Measurements from ENCODE around the gene PRKN. TPM values are rescaled to one million over a fixed set of nuclear protein-coding genes. Genes with fewer than 3 reads are reported as not detected.

PRKN gene
- total RNA-seq, 1 donor from 2014 or later, result 5.9 TPM

DNA sequence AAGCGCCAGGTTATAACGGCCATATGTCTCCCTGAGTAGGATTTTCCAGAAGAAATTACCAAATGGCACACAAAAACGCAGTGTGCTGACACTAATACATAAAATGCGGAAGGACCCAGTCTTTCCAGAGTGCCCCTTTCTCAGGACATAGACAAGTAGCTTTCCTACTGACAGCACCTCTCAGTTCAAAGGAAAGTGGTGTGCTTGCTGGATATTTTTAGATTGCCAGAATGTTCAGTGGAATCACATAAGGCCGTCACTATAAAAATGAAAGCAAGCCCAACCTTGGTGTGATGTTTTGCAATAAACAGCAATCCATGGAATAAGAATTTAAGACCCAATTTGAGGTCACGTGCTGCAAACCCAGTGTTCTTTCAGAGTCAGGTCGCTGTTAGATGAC lies 1318.2 kb downstream of the PRKN start:
- DNase-seq, result no peak

DNA sequence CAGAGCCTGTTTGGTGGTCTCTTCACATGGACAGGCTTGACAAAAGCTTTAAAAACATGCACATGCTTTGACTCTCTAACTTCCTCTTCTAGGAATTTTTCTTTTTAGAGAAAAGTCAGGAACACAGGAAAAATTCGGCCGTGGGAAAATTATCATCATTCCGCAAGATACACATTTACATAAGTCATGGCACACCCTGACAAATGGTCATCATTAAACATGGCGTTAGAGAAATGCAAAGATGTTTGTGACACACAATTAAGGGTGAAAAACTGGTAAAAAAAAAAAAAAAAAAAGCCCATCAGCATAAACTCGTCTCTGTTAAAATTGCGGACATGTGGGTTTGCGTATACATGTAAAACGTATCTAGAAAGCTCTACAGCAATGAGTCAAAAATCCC lies 1319.5 kb downstream of the PRKN start:
- no peak for DNase-seq

DNA sequence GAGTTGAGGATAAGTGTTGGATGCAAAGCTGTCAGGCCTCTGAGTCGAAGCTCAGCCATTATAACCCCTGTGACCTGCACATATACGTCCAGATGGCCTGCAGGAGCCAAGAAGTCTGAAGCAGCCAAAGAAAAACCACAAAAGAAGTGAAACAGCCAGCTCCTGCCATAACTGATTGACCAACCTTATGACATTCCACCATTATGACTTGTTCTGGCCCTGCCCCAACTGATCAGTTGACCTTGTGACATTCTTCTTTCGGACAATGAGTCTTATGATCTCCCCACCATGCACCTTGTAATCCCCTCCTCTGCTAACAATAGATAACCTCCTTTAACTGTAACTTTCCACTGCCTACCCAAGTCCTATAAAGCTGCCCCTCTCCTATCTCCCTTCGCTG lies 1320.0 kb downstream of the PRKN start:
- DNase-seq, result no peak

DNA sequence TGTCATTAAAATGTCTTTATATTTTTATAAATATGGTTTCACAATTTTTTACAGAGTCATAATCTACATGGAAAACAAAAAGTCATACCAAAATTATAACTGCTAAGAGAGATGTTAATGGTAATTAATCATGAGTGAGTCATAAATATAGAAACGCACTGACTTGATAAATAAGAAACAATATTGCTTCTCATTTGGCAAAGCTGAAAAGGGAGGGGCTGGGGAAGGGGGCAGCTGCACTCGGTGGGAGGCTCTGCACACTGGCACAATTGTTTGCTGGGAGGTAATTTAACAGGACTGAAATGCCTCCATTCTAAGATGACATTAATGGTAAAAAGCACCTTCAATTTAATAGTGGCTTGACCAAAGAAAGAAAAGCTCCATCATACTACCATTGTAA lies 1320.5 kb downstream of the PRKN start:
- DNase-seq, result no peak

DNA sequence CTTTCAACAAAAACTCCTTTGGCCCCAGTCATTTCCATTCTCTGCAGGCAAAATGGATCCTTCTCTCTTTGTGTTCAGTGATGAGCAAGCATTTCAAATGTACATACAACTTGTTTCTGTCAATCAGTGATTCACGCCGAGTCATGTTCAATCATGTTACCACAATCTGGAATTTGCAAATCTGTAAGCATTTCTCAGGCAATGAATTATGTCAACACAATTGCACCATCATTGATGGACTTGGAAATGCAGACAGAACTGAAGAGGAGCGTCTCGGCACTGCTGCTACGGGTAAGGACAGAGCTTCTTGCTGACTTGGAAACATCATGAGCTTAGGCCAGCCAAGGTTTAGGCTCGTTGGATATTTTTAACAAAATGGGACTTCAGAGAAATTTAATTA lies 1320.9 kb downstream of the PRKN start:
- no peak for DNase-seq

DNA sequence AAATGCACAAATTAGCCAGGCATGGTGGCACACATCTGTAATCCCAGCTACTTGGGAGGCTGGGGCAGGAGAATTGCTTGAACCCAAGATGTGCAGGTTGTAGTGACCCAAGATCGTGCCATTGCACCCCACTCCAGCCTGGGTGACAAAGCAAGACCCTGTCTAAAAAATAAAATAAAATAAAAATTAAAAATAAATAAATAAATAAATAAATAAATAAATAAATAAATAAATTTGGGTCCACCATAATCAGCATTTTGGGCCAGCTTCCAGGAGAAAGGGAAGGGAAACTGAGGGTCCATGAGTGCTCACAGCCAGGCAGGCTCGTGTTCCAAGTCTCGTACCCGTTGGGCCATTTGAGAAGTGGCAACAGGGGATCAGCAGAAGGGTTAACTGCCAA lies 1322.1 kb downstream of the PRKN start:
- DNase-seq, result no peak

DNA sequence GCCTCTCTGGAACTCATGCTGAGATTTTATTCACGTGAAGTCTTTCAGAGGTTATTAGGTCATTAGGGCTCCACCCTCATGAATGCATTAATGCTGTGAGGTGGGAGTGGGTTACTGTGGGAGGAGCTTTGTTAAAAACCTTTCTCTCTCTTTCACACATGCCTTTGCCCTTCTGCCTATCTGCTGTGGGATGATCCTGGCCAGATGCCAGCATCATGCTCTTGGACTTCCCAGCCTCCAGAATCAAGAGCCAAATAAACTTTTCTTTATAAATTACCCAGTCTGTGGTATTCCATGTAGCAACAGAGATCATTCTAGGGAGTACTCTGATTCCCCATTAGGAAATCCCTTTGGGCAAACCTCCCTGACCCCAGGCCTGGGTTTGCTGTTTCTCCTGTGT lies 1323.8 kb downstream of the PRKN start:
- DNase-seq, result no peak

DNA sequence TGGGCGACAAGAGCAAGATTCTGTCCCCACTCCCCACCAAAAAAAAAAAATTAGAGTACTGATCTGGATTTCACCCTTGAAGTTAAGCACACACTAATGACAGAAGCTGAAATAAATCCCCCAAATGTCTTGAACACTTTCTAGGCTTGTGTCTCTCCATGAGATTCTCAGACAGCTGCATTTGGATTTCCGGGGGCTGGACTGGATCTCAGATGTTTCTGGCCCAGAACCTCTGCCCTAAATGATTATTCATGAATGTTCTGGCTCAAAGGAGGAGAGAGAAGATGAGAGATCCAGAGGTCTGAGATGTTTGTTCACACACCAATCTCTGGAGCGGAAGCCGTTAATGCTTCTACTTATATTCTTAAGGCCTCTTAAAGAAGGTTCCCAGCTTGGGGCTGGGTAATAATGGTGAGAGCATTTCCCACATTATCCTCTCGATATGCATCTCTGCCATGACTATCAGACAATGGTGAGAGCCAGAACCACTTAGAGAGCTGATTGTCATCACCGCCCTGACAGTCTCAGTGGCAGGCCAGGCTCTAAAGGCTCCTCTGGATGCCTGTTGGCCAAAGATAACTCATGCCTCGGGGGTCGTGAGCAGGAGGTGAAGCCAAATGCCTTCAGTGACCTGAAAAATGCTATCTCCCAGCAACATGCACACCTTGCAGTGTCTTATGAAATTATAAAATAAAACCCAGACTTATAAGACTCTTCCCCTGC lies 1325.8 kb downstream of the PRKN start:
- no peak for DNase-seq

DNA sequence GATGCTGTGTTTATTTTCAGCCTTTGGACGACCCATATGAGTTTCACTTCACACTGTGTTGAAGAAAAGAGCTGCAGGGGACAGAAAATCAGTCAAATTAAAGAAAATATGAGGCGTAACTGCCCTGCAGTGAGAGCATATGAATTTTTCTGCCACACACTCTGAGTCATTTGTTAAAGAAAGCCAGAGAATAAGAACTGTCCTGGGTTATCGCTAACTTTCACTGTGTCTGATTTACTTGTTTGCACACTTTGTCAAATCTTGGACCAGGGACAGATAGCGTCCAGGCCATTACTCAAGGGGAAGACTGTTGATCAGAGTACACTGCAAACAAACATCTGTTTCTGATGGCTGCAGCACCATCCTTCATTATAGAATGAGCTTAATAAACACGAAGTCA lies 1326.9 kb downstream of the PRKN start:
- no peak for DNase-seq

DNA sequence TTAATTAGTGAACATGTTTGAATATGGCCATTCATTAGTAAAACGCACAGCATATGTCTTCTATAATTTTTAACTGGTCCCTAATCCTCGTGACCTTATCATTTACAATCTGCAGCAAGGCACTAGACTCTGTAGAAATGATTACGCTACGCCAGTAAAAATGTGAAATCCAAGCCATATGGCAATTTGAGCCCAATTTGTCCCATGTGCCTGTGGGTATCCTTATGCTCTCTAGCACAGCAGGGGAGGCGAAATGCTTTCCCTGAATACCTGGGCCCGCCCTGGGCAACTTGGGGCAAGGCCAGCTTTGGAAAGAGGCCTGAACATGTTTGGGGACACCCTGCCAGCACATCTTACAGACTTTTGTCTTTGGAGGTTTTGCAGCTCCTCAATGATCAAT lies 1331.0 kb downstream of the PRKN start:
- no peak for DNase-seq

DNA sequence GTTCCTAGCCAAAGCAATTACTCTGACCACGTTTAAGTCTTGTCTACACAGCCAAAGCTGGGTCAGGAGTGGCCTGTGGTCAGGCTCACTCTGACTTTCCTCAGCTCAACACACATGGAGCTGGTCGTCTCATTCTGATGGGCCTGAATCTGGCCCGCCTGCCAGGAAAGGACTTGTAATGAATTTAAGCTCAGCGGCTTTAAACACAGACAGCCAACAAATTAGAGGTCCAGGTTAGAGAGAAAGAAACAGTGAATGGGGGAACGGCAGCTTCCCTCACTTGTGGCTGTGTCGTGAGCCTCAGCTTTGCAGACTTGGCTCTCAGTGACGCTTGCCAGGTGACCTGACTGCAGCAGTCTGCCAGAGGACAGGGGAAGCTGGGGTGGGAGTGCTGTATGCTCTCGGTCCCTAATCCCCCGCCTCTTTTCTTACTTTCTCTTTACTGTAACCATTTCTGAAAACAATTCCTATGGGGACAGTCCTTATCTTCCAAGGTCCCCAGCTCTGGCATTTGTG lies 1331.8 kb downstream of the PRKN start:
- no peak for DNase-seq

DNA sequence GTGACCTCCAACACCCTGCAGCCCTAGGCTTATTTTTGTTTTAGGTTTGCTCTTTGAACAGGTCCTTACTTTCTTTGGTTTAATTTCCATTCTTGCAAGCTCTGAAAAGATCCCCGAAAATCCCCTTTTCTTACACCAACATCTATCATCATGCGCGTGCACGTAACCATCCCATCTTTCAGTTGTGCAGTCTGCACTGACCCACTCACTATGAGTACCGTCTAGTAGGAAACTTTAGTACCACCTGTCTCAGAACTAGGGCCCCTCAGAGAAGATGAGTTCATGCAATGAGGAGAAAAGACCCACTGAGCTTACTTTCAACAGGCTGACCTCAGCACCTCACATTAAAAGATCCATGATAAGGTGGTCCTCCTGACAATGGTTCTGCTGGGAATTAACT lies 1333.1 kb downstream of the PRKN start:
- no peak for DNase-seq

DNA sequence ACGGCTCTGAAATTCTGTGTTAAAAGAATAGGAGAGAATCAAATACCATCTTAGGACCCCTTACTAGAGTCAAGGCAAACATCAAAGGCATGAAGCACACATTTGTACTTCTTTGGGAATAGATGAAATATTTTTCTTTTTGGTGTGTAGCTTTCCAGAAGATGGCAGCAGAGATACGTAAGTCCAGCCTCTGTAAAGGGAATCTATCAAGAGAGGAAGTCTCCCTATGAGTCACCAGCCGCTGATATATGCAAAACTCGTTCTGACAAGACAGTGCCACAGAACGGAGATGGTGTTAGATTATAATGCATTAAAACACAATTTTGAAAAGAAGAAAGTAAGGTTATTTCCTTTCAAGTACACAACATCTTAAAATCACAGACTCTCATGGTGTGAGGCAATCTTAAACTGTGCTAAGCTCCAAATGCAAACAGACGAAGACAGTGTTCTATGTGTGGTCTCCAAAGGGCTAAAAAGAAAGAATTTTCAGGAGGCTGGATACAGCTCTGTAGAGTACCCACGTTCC lies 1333.7 kb downstream of the PRKN start:
- peak; percentile 41 for DNase-seq

DNA sequence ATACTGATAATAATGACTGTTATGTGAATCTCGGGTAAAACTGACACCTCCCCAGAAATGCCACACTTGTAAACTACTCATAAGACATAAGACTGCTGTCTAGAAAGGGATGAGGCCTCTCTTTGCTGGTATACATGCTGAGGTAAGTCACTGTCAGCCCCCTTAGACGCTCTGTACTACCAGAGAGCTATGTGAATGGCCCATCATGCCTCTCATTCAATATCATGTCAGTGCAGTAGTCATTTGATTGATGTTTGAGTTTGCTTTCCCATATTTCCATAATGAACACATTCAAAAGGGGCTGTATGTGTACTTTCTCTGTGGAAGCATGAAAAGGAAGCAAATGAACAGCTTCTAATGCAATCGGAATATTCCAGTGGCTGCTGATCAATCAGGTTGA lies 1334.3 kb downstream of the PRKN start:
- DNase-seq, result no peak

DNA sequence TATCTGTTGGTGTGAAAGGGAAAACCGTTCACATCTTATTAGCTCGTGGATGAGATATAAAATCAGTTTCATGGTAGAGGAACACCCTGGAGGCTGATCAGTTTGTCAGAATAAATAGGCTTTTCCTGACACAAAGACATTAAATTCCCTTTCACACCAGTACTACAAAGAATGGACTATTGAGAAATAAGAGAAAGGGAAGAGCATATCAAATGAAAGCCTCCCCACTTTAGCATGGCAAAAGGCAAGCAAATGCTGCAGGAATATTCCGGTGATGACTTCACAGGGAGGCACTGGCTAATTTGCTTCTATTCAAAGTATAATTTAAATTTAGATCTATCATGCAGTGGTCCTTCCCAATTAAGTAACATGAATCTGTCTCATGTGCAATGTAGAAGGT lies 1337.8 kb downstream of the PRKN start:
- DNase-seq, result no peak

DNA sequence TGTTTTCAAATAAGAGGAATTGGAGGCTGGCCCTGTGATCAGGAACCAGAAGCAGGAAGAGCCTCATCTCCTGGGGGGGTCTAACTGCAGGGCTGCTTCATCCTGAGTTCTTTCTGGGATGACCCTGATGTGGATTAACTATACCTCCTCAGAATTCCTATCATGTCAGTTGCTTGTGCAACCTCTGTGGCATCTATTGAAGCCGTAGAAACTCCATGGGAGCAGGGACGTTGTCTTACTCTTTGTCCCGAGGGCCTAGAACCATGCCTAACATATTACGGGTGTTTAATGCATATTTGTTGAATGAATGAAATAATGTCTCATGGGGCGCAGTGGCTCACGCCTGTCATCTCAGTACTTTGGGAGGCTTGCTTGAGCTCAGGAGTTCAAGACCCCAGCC lies 1343.6 kb downstream of the PRKN start:
- DNase-seq, result no peak

DNA sequence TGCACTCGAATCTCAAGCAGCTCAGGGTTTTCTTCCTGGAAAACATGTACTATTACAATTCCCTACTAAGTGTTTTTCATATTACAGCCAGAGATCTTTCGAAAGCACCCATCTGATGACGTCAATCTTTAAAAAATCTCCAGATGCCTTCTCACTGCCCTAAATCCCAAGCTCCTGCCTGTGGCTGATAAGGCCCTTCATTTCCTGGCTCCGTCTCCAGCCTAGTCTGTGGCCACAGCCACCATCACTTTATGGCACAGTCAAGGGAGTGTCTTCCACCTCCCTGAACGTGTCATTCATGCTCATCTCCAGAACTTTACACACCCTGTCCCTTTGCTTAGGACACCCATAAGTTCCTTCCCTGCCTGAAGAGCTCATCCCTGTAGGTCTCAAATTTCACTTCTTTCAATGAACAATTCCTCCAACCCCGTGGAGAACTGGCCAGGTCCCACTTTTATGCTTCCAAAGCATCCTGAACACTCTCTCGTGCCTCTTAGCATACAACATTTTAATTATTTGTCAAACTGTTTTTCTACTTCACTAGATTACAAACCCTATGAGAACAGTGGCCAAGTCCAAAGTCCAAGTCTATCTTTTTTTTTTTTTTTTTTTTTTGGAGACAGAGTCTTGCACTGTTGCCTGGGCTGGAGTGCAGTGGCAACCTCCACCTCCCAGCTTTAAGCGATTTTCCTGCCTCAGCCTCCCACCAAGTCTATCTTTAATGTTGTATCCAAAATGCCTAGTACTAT lies 1347.6 kb downstream of the PRKN start:
- DNase-seq, result no peak

DNA sequence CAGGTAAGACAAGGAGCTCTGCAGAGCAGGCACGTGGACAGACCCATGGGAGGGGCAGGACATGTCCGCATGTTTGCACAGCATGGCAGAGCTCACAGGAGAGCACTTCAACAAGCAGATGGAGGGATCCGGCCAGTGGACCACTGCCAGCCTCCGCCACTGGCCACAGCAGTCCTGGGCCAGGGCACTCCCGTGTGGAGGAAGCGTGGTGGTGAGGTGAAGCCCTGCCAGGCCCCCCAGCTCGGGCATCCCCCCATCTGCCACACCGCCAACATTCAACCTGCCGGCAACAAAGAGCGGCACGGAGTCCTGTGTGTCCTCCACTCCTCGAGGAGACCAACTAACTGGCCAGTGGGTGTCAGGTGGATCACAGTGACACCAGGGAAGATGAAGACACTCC lies 1349.5 kb downstream of the PRKN start:
- no peak for DNase-seq

DNA sequence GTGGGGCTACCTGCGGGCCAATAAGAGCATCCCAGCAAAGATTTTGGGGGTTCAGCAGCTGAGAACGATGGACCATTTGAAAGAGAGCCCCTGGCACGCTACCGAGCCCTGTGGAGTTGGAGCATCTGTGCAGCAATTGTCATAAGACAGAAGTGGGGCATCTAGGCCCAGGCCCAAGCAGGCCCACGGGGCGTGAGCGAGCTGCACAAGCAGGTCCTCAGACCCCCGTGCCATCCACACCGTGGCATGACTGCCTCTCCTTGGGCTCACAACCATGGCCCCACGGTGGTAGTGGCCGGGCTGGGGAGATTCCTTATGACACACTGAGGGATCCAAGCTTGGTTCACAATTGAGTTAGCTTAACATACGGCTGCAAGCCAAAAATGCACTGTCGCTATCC lies 1350.5 kb downstream of the PRKN start:
- DNase-seq, result no peak

DNA sequence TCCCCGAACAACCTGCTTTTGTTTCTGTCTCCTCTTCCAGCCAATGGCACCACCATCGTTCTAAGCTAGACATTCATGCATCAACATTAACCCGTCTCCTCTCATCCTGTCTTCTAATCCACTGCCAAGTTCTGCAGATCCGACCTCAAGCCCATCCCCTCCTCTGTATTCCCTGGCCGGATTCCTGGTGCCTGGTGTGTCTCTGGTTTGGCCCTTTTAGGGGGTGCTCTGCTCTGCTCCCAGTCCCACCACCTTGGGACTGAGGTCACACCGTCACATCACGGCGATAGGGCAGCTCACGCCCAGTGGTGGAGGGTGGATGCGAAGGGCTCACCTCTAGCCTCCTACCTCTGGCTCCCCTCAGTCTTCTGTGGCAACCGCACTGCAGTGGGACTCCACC lies 1351.2 kb downstream of the PRKN start:
- DNase-seq, result no peak

DNA sequence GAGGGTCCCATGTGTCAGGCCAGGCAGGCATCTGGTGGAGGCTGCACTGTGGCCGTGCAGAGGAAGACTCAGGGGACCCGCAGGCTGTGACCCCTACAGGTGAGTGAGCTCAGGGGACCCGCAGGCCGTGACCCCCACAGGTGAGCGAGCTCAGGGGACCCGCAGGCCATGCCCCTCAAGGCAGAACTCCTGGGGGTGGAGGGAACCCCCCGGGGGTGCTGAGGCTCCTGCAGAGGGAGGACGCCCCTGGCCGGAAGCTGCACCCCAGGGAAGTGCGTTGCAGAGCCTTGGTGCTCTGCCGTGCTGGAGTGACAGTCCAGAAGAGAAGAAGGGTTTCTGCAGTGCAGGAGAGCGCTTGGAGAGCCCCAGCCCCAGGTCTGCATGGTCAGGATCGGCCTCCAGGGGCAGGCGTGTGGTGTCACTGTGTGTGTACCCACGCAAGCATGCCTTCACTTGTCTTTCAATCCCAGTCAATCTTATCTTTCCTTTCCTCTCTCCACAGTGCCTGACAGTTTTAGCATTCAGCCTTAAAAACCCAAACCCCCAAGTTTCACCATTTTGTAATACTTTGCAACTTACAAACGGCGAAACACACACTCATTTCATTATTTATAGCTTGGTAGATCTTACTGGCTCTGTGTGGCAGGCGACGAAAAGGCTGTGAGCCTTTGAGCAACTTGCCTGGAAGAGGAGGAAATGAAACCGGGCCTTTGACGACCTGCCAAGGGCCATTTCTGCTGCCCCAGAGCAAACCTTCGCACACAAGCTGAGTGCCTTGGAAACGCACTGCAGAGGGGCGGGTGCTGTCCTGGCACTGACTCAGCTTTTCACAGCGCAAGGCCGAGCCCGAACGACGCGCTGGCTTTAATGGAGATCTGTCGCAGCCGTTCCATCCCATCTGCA lies 1352.3 kb downstream of the PRKN start:
- peak; percentile 30 for DNase-seq

DNA sequence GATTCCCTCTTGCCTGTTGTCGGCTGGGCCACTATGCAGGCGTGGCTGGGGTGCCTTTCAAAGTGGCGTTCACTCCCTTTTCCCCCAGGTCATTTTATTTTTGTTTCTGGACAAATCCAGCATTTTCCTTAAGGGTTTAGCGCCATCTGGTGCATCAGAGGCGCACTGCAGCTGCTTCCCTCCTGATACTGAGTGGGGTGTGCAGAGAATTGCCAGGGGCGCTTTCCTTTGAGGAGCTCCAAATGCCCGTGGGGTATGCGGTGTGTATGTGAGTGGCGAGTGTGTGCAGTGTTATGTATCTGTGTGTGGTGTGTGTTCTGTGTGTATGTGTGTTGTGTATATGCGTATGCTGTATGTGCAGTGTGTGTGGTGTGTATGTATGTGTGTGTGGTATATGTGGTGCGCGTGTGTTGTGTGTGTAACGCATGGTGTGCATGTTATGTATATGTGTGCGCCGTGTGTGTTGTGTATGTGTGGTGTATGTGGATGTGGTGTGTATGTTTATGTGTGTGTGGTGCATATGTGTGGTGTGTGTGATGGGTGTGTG lies 1353.6 kb downstream of the PRKN start:
- peak; percentile 14 for DNase-seq

All from occipital lobe (tissue), 2 donors.